Astrocyte of the spinal cord (primary cell): ENCODE measurements around the gene ST6GALNAC5.

Source experiments
- DNase-seq: peaks from one replicate; pipeline ENCODE4 v3.0.0; 2011; ENCODE audit warnings: low read depth, low spot score
- H3K4me3 ChIP-seq: 2 replicates; pipeline ENCODE4 v1.5.1; 2011; ENCODE audit warnings: low read depth, mild to moderate bottlenecking, low read length, moderate library complexity
- CTCF ChIP-seq: IDR thresholded peaks from 2 replicates; pipeline ENCODE4 v1.5.1; 2012; ENCODE audit warnings: low read depth, mild to moderate bottlenecking, low read length, inconsistent platforms
- in situ Hi-C: cut with HindIII; loops from 2 replicates; pipeline ENCODE4 v1.10.0; 2017; ENCODE audit warnings: low sequenced_read_pairs

ST6GALNAC5 gene

GRCh38 chr1:76843821-76844464, 23.3 kb upstream of the ST6GALNAC5 start:
- no peak for DNase-seq
- in situ Hi-C loops, result no loop called here
- no peak for TF ChIP-seq CTCF
- no peak overlapping the region for H3K4me3 ChIP-seq

GRCh38 chr1:76854255-76854654, 13.0 kb upstream of the ST6GALNAC5 start:
- in situ Hi-C loops, result no loop called here

GRCh38 chr1:76856104-76856503, 11.2 kb upstream of the ST6GALNAC5 start:
- DNase-seq, result no peak
- in situ Hi-C loops, result no loop called here

More at GRCh38 chr1:76854255-76854654, 13.0 kb upstream of the ST6GALNAC5 start:
- no peak for DNase-seq
- no peak for TF ChIP-seq CTCF
- no peak overlapping the region for H3K4me3 ChIP-seq

GRCh38 chr1:76857138-76857537, 10.1 kb upstream of the ST6GALNAC5 start:
- in situ Hi-C loops, result no loop called here
- no peak for TF ChIP-seq CTCF
- no peak for DNase-seq
- no peak overlapping the region for H3K4me3 ChIP-seq

More at GRCh38 chr1:76856104-76856503, 11.2 kb upstream of the ST6GALNAC5 start:
- no peak for TF ChIP-seq CTCF
- H3K4me3 ChIP-seq, result no peak overlapping the region

GRCh38 chr1:76857973-76858372, 9.3 kb upstream of the ST6GALNAC5 start:
- in situ Hi-C loops, result no loop called here
- TF ChIP-seq CTCF, result no peak
- no peak overlapping the region for H3K4me3 ChIP-seq
- DNase-seq, result no peak

- no peak for TF ChIP-seq CTCF
- in situ Hi-C loops, result no loop called here
Observed at GRCh38 chr1:76861149-76861548, 6.1 kb upstream of the ST6GALNAC5 start.

GRCh38 chr1:76862447-76862846, 4.8 kb upstream of the ST6GALNAC5 start:
- in situ Hi-C loops, result no loop called here
- peak; percentile 73 for DNase-seq
- H3K4me3 ChIP-seq, result no peak overlapping the region
- no peak for TF ChIP-seq CTCF

More at GRCh38 chr1:76861149-76861548, 6.1 kb upstream of the ST6GALNAC5 start:
- no peak overlapping the region for H3K4me3 ChIP-seq
- no peak for DNase-seq
